Naive thymus-derived CD8-positive, alpha-beta T cell (primary cell): ENCODE measurements around the gene GBGT1. TPM values are rescaled to one million over a fixed set of nuclear protein-coding genes. Genes with fewer than 3 reads are reported as not detected.

Source experiments
- ATAC-seq, 2 donors: fragments of 150-1000 bp; cut with Tn5 transposase in 1 of 2; sonication (Bioruptor Pico), chemical (Tn5 transposase) in 1 of 2; 1 replicate in 1 of 2; 2 replicates in 1 of 2; pipeline ENCODE4 v1.10.0; 2021; ENCODE audit warnings: mild to moderate bottlenecking in 2 of 2, moderate library complexity in 2 of 2
- POLR2A ChIA-PET: fragments of 350-600 bp; sonication (Branson Sonifier 250); formaldehyde crosslinking; loops from one replicate; lab custom pipeline; 2021; ENCODE audit warnings: antibody characterized with exemption; lab: Charles Lee
- DNase-seq, 10 donors: peaks; one replicate each; pipeline versions ENCODE4 v3.0.0 to v3.0.0-alpha.2; 2020 to 2022
- H3K27ac Mint-ChIP-seq, 10 donors: one replicate each; pipeline ENCODE4 v1.8.0; 2020 to 2022; ENCODE audit warnings: mild to moderate bottlenecking in 10 of 10, mixed read lengths in 10 of 10, moderate library complexity in 4 of 10, inconsistent platforms in 1 of 10
- H3K27me3 Mint-ChIP-seq, 5 donors: one replicate each; pipeline ENCODE4 v1.8.0; 2021 to 2022; ENCODE audit warnings: mixed read lengths in 5 of 5
- H3K36me3 Mint-ChIP-seq, 3 donors: one replicate each; pipeline ENCODE4 v1.8.0; 2020 to 2022; ENCODE audit warnings: mixed read lengths in 3 of 3, mild to moderate bottlenecking in 2 of 3, inconsistent platforms in 1 of 3
- H3K4me1 Mint-ChIP-seq, 4 donors: one replicate each; pipeline ENCODE4 v1.8.0; 2021 to 2022; ENCODE audit warnings: mixed read lengths in 4 of 4
- H3K4me3 Mint-ChIP-seq, 10 donors: one replicate each; pipeline ENCODE4 v1.8.0; 2020 to 2022; ENCODE audit warnings: mild to moderate bottlenecking in 10 of 10, mixed read lengths in 10 of 10, moderate library complexity in 6 of 10, inconsistent platforms in 1 of 10
- H3K9me3 Mint-ChIP-seq, 9 donors: one replicate each; pipeline ENCODE4 v1.8.0; 2020 to 2022; ENCODE audit warnings: mixed read lengths in 9 of 9, mild to moderate bottlenecking in 3 of 9, inconsistent platforms in 1 of 9, moderate library complexity in 1 of 9
- polyA plus RNA-seq, 3 donors: library from polyadenylated mRNA; unstranded; fragments of 300-500 nt; fragmentation: Illumina TruSeq; gene quantifications; one replicate each; pipeline ENCODE4 v1.2.3, GENCODE V29; 2021
- total RNA-seq, 8 experiments: library from RNA in 2 of 8; stranded (reverse) in 2 of 8; gene quantifications; one replicate each; pipeline ENCODE4 v1.2.3 and lab custom pipeline; 2021 to 2026

The GBGT1 gene
- total and polyA plus RNA-seq, 5 experiments from 2014 or later: 4.1 to 4.9 TPM; not detected in 3

GRCh38 chr9:133119103-133119845, 44.4 kb downstream of the GBGT1 start:
- H3K9me3 Mint-ChIP-seq: no peaks in the 10 kb centered on the region
- no peaks in the 10 kb centered on the region for H3K36me3 Mint-ChIP-seq
- peak overlapping the region in 9 of 10 donors; percentile 34 to 84 (median 66) for H3K27ac Mint-ChIP-seq
- H3K4me1 Mint-ChIP-seq: peaks cover 27 to 71% (median 63%) of the 10 kb centered on the region in 4 donors
- DNase-seq: peak in 1 of 10 donors; percentile 35
- no peaks in the 10 kb centered on the region for H3K27me3 Mint-ChIP-seq
- peak overlapping the region; percentile 25 to 88 (median 76) for H3K4me3 Mint-ChIP-seq
- no peak for ATAC-seq
- POLR2A ChIA-PET: interaction anchor here (0.6 to 7.4 kb wide), 8 partner anchors 10 to 97 kb away, joined by 3 to 54 read pairs (median 4); partner anchors contain the start of gene GTF3C5

- Mint-ChIP-seq H3K9me3 (no peaks in the 10 kb centered on the region), H3K36me3 (no peaks in the 10 kb centered on the region), H3K4me1 (peaks cover 22 to 71% (median 63%) of the 10 kb centered on the region in 4 donors), H3K27me3 (no peaks in the 10 kb centered on the region), H3K27ac (peak overlapping the region in 7 of 10 donors; percentile 53 to 84 (median 63)), H3K4me3 (peak overlapping the region in 9 of 10 donors; percentile 6 to 73 (median 60))
- POLR2A ChIA-PET: interaction anchor here (1.0 to 7.4 kb wide), 7 partner anchors 9 to 88 kb away, joined by 3 to 54 read pairs (median 4); partner anchors contain the start of gene GTF3C5
- ATAC-seq (no peak), DNase-seq (no peak)
Measured at GRCh38 chr9:133118568-133118967, 45.1 kb downstream of the GBGT1 start.

- Mint-ChIP-seq H3K9me3 (no peaks in the 10 kb centered on the region), H3K4me1 (peaks cover 24 to 73% (median 63%) of the 10 kb centered on the region in 4 donors), H3K27me3 (no peaks in the 10 kb centered on the region), H3K36me3 (no peaks in the 10 kb centered on the region), H3K4me3 (no peak overlapping the region), H3K27ac (peak overlapping the region in 2 of 10 donors; percentile 8 to 61)
- POLR2A ChIA-PET: interaction anchor here (1.0 to 7.4 kb wide), 6 partner anchors 9 to 29 kb away, joined by 3 to 54 read pairs (median 5); no protein-coding TSS in a partner anchor
- DNase-seq: peak in 1 of 10 donors; percentile 28
- ATAC-seq: no peak
Measured at GRCh38 chr9:133118179-133118520, 45.6 kb downstream of the GBGT1 start.

- Mint-ChIP-seq H3K4me1 (peaks cover 26 to 77% (median 66%) of the 10 kb centered on the region in 4 donors), H3K27me3 (no peaks in the 10 kb centered on the region), H3K9me3 (no peaks in the 10 kb centered on the region), H3K36me3 (no peaks in the 10 kb centered on the region), H3K4me3 (no peak overlapping the region), H3K27ac (peak overlapping the region in 3 of 10 donors; percentile 8 to 57 (median 33))
- peak in 1 of 10 donors; percentile 38 for DNase-seq
- POLR2A ChIA-PET: interaction anchor here (0.6 to 7.4 kb wide), 6 partner anchors 10 to 172 kb away, joined by 3 to 54 read pairs (median 5); no protein-coding TSS in a partner anchor
- no peak for ATAC-seq
Measured at GRCh38 chr9:133117271-133118178, 46.2 kb downstream of the GBGT1 start.

- Mint-ChIP-seq H3K4me3 (no peak overlapping the region), H3K27ac (no peak overlapping the region), H3K9me3 (no peaks in the 10 kb centered on the region), H3K27me3 (no peaks in the 10 kb centered on the region), H3K36me3 (peaks cover 0 to under 1% (median 0%) of the 10 kb centered on the region in 3 donors), H3K4me1 (peaks cover 24 to 74% (median 64%) of the 10 kb centered on the region in 4 donors)
- POLR2A ChIA-PET: interaction anchor here (0.6 to 7.4 kb wide), 5 partner anchors 9 to 171 kb away, joined by 3 to 40 read pairs (median 3); no protein-coding TSS in a partner anchor
- ATAC-seq (no peak), DNase-seq (peak in 1 of 10 donors; percentile 54)
Measured at GRCh38 chr9:133116346-133117231, 47.1 kb downstream of the GBGT1 start.

GRCh38 chr9:133115604-133116345, 47.9 kb downstream of the GBGT1 start:
- peak overlapping the region in 3 of 10 donors; percentile 24 to 67 (median 52) for H3K27ac Mint-ChIP-seq
- H3K4me3 Mint-ChIP-seq: peak overlapping the region in 1 of 10 donors; percentile 18
- DNase-seq (peak in 1 of 10 donors; percentile 52), ATAC-seq (no peak)
- no peaks in the 10 kb centered on the region for H3K9me3 Mint-ChIP-seq
- peaks cover 22 to 71% (median 62%) of the 10 kb centered on the region in 4 donors for H3K4me1 Mint-ChIP-seq
- no peaks in the 10 kb centered on the region for H3K27me3 Mint-ChIP-seq
- POLR2A ChIA-PET: interaction anchor here (1.1 to 7.4 kb wide), 5 partner anchors 10 to 33 kb away, joined by 3 to 40 read pairs (median 5); no protein-coding TSS in a partner anchor
- peaks cover 0 to 5% (median 0%) of the 10 kb centered on the region in 3 donors for H3K36me3 Mint-ChIP-seq

- POLR2A ChIA-PET: interaction anchor here (0.7 to 7.4 kb wide), 7 partner anchors 9 to 240 kb away, joined by 3 to 40 read pairs (median 4); partner anchors contain the start of gene GTF3C5
- Mint-ChIP-seq H3K27ac (peak overlapping the region in 3 of 10 donors; percentile 15 to 89 (median 24)), H3K36me3 (peaks cover 0 to 10% (median 3%) of the 10 kb centered on the region in 3 donors), H3K9me3 (no peaks in the 10 kb centered on the region), H3K27me3 (no peaks in the 10 kb centered on the region), H3K4me1 (peaks cover 21 to 68% (median 60%) of the 10 kb centered on the region in 4 donors), H3K4me3 (peak overlapping the region in 5 of 10 donors; percentile 11 to 63 (median 27))
- DNase-seq (peak in 1 of 10 donors; percentile 53), ATAC-seq (no peak)
Measured at GRCh38 chr9:133114886-133115603, 48.7 kb downstream of the GBGT1 start.

- ATAC-seq: peak; percentile 29 to 51
- Mint-ChIP-seq H3K4me1 (peaks cover 20 to 63% (median 57%) of the 10 kb centered on the region in 4 donors), H3K4me3 (peak overlapping the region in 8 of 10 donors; percentile 13 to 73 (median 40)), H3K36me3 (peaks cover 0 to 18% (median 4%) of the 10 kb centered on the region in 3 donors), H3K27ac (peak overlapping the region in 9 of 10 donors; percentile 50 to 89 (median 72)), H3K27me3 (no peaks in the 10 kb centered on the region), H3K9me3 (no peaks in the 10 kb centered on the region)
- peak in 1 of 10 donors; percentile 62 for DNase-seq
- POLR2A ChIA-PET: interaction anchor here (0.7 to 7.4 kb wide), 11 partner anchors 8 to 241 kb away, joined by 3 to 40 read pairs (median 4); partner anchors contain the start of gene GTF3C5
Measured at GRCh38 chr9:133113949-133114885, 49.5 kb downstream of the GBGT1 start.
